Gastroesophageal sphincter (tissue), 4 donors: ENCODE data around the gene PARD3B. TPM values are rescaled to one million over a fixed set of nuclear protein-coding genes. Genes with fewer than 3 reads are reported as not detected.
A peak's percentile ranks its signal among the peaks of the same experiment; 100 is the strongest.

Experiments
- ATAC-seq: fragments of 150-250 bp; one replicate; pipeline ENCODE4 v1.9.1; 2016; ENCODE audit warnings: mild to moderate bottlenecking, moderate library complexity
- H3K27ac ChIP-seq, 4 donors: fragments of 200-600 bp; sonication (generic) in 3 of 4; 1 replicate in 3 of 4; 2 replicates in 1 of 4; pipeline ENCODE4 v1.5.1; 2016 to 2019
- H3K27me3 ChIP-seq: fragments of 200-600 bp; sonication (generic); one replicate; pipeline ENCODE4 v1.5.1; 2019
- H3K36me3 ChIP-seq, 2 donors: fragments of 200-600 bp; sonication (generic); one replicate each; pipeline ENCODE4 v1.5.1; 2019; ENCODE audit warnings: control low read depth in 1 of 2
- H3K4me1 ChIP-seq, 3 donors: fragments of 200-600 bp; sonication (generic); 1 replicate in 2 of 3; 2 replicates in 1 of 3; pipeline ENCODE4 v1.5.1; 2016 to 2019; ENCODE audit warnings: control low read depth in 2 of 3
- H3K4me3 ChIP-seq, 2 donors: fragments of 200-600 bp; sonication (generic); one replicate each; pipeline ENCODE4 v1.5.1; 2019; ENCODE audit warnings: mild to moderate bottlenecking in 1 of 2, moderate library complexity in 1 of 2
- H3K9me3 ChIP-seq, 3 donors: fragments of 200-600 bp; sonication (generic); one replicate each; pipeline ENCODE4 v1.5.1; 2017 to 2019; ENCODE audit warnings: control low read depth in 2 of 3
- CTCF ChIP-seq, 4 experiments: fragments of 200-600 bp in 2 of 4; fragments of 450-650 bp in 2 of 4; sonication (generic) in 1 of 4; IDR thresholded peaks; one replicate each; pipeline ENCODE4 v1.5.1; 2017 to 2019; ENCODE audit warnings: antibody characterized with exemption in 4 of 4, mild to moderate bottlenecking in 2 of 4, moderate library complexity in 2 of 4
- EP300 ChIP-seq: sonication (generic); formaldehyde crosslinking; IDR thresholded peaks from one replicate; pipeline ENCODE4 v1.6.1; 2017; ENCODE audit warnings: antibody characterized with exemption, mild to moderate bottlenecking
- POLR2A ChIP-seq, 2 donors: fragments of 450-650 bp; IDR thresholded peaks; one replicate each; pipeline ENCODE4 v1.6.1; 2017; ENCODE audit warnings: antibody characterized with exemption in 2 of 2, mild to moderate bottlenecking in 2 of 2, moderate library complexity in 1 of 2
- POLR2AphosphoS5 ChIP-seq: sonication (generic); formaldehyde crosslinking; IDR thresholded peaks from one replicate; pipeline ENCODE4 v1.6.1; 2017; ENCODE audit warnings: antibody characterized with exemption
- WGBS, 2 donors: methylation state at CpG; one replicate each; pipeline ENCODE4 v1.1.5; 2018; ENCODE audit warnings: low coverage in 1 of 2; 5-methylcytosine and 5-hydroxymethylcytosine counted together
- total RNA-seq, 4 donors: library from RNA; depleted of rRNA; stranded (reverse); fragments of >200 nt; gene quantifications; one replicate each; pipeline ENCODE4 v1.1.0, GENCODE V29; 2016

PARD3B gene
- total RNA-seq, 4 donors from 2014 or later = 29.6 to 42.2 (median 41.0) TPM

GRCh38 chr2:205139822-205140463 lies 594.7 kb downstream of the PARD3B start:
- H3K36me3 ChIP-seq = no peaks in the 10 kb centered on the region
- H3K27ac ChIP-seq = no peak overlapping the region
- no peaks in the 10 kb centered on the region for H3K4me1 ChIP-seq
- H3K9me3 ChIP-seq = no peaks in the 10 kb centered on the region
- 64 to 79% methylated on average over 4 to 8 of the region's 8 CpGs for WGBS, 2 donors
- ATAC-seq = peak; percentile 68
- no peak overlapping the region for H3K4me3 ChIP-seq
- no peak for TF ChIP-seq EP300
- peak; percentile 18 for TF ChIP-seq POLR2AphosphoS5
- no peaks in the 10 kb centered on the region for H3K27me3 ChIP-seq

GRCh38 chr2:205141381-205141780 lies 596.1 kb downstream of the PARD3B start:
- Histone ChIP-seq H3K27ac (no peak overlapping the region), H3K27me3 (no peaks in the 10 kb centered on the region), H3K4me3 (no peak overlapping the region), H3K36me3 (no peaks in the 10 kb centered on the region), H3K9me3 (no peaks in the 10 kb centered on the region), H3K4me1 (no peaks in the 10 kb centered on the region)
- no peak for ATAC-seq
- WGBS, 2 donors = 100% methylated on average over 1 of the region's 1 CpG
- TF ChIP-seq EP300 (no peak), CTCF (IDR thresholded peaks at IDR 0.05) (no peak), POLR2AphosphoS5 (no peak), POLR2A (IDR thresholded peaks at IDR 0.05) (no peak)

GRCh38 chr2:205145888-205146287 lies 600.6 kb downstream of the PARD3B start:
- no peaks in the 10 kb centered on the region for H3K27me3 ChIP-seq
- WGBS, 2 donors = 97 to 100% methylated on average over 2 to 3 of the region's 6 CpGs
- H3K27ac ChIP-seq = no peak overlapping the region
- no peaks in the 10 kb centered on the region for H3K9me3 ChIP-seq
- H3K4me3 ChIP-seq = no peak overlapping the region
- no peak for ATAC-seq
- H3K36me3 ChIP-seq = no peaks in the 10 kb centered on the region
- TF ChIP-seq POLR2A (IDR thresholded peaks at IDR 0.05) = no peak
- no peak for TF ChIP-seq EP300
- no peak for TF ChIP-seq CTCF (IDR thresholded peaks at IDR 0.05)
- no peak for TF ChIP-seq POLR2AphosphoS5
- no peaks in the 10 kb centered on the region for H3K4me1 ChIP-seq

GRCh38 chr2:205148755-205149154 lies 603.5 kb downstream of the PARD3B start:
- Histone ChIP-seq H3K27me3 (no peaks in the 10 kb centered on the region), H3K27ac (no peak overlapping the region), H3K9me3 (no peaks in the 10 kb centered on the region), H3K36me3 (no peaks in the 10 kb centered on the region), H3K4me3 (no peak overlapping the region), H3K4me1 (no peaks in the 10 kb centered on the region)
- no peak for TF ChIP-seq EP300
- TF ChIP-seq CTCF (IDR thresholded peaks at IDR 0.05) = no peak
- TF ChIP-seq POLR2AphosphoS5 = no peak
- no peak for TF ChIP-seq POLR2A (IDR thresholded peaks at IDR 0.05)
- WGBS, 2 donors = 60 to 76% methylated on average over 2 of the region's 2 CpGs
- ATAC-seq = no peak

GRCh38 chr2:205156457-205156856 lies 611.2 kb downstream of the PARD3B start:
- no peak for ATAC-seq
- TF ChIP-seq POLR2AphosphoS5 (no peak), POLR2A (IDR thresholded peaks at IDR 0.05) (no peak), EP300 (no peak), CTCF (IDR thresholded peaks at IDR 0.05) (no peak)
- Histone ChIP-seq H3K36me3 (peaks cover 0 to 10% of the 10 kb centered on the region in 2 donors), H3K4me3 (no peak overlapping the region), H3K27me3 (no peaks in the 10 kb centered on the region), H3K27ac (no peak overlapping the region), H3K9me3 (no peaks in the 10 kb centered on the region), H3K4me1 (peaks cover 0 to 9% (median 0%) of the 10 kb centered on the region in 3 donors)
- WGBS, 2 donors = 100% methylated on average over 1 of the region's 1 CpG
